DMS79 (cell line): ENCODE results near the gene PDXDC1.
"Not testable (repeated sequence)": the region's sequence is repeated elsewhere in the genome, so short reads cannot be mapped to it uniquely, and the experiment has no call there.

Experiments
- DNase-seq: peaks from one replicate; lab custom pipeline; 2025; lab: John Stamatoyannopoulos, UW

Gene PDXDC1

DNA sequence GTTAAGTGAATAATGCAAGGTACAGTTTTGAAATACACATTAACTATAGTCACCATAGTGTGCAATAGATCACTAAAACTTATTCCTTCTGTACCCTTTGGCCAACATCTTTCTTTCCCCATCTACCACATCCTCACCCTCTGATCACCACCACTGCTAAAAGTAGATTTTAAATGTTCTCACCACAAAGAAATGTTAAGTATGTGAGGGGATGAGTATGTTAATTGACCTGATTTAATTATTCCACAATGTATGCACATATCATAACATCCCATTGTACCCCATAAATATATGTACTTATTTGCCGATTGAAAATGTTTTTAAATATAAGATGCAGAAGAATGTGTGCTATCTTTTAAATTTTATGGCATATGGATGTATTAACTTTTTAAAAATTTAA is 188.2 kb downstream of the PDXDC1 start:
- DNase-seq: not testable (repeated sequence)

DNA sequence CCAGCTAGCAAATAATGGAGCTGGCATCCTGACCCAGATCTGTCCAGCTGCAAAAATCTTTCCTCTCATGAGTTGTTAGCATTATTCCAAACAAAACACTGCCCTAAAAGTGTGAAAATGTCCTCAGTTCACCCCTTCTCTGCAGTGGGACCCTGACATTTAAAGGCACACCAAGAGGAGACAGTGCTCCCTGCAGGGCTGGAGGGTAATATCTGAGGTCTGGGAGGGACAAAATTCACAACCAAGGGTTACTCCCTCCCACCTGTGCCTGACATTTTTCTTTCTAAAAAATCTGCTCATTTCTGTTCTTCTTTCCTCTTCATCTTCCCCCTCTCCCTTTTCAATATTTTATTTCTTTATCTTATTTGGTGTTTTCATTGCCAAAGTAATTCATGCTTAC is 191.4 kb downstream of the PDXDC1 start:
- not testable (repeated sequence) for DNase-seq

DNA sequence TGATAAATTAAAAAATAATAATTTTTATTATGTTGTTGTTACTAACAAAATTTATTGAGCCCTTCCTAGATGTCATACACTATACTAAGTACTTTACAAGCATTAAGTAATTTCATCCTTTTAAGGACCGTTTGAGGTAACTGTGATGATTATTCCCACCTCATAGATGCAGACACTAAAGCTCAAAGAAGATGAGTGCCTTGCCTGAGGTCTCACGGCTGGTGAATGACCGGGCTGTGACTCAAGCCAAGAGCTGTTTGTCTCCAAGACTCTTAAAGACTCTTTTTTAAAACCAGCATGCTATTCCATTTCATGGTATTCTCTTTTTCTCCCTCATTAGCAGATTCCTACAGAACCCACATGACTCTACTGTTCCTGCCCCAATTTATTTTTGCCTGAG is 193.5 kb downstream of the PDXDC1 start:
- not testable (repeated sequence) for DNase-seq

- DNase-seq: not testable (repeated sequence)
These were observed 194.3 kb downstream of the PDXDC1 start for GRCh38 chr16:15168953-15169652.

GRCh38 chr16:15179909-15180308 is 205.1 kb downstream of the PDXDC1 start:
- DNase-seq: not testable (repeated sequence)

GRCh38 chr16:15180946-15181345 is 206.1 kb downstream of the PDXDC1 start:
- not testable (repeated sequence) for DNase-seq

DNA sequence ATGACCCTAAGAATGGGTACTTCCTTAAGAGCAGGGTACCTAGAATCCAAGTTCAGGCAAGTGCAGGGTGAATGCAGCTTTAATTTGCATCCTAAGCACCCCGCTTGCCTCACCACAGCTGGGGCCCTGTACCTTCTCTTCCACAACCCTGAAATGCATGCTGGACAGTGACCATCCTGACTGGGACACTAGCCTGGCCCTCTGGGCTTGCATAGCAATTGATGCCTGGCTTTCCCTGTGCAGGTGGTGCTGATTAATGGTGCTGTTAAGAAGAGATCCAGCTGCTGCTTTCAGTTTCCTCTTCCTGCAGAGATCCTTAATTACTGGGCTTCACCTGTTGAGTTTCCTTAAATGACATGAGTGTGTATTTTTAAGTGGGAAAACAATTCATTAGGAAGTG is 209.2 kb downstream of the PDXDC1 start:
- DNase-seq: not testable (repeated sequence)
